Upper lobe of left lung (tissue), 6 donors: ENCODE data around the gene CTU2. TPM values are rescaled to one million over a fixed set of nuclear protein-coding genes. Genes with fewer than 3 reads are reported as not detected.

Experiments used
- ATAC-seq, 2 donors: fragments of 200-7000 bp; cut with Tn5 transposase; one replicate each; pipeline ENCODE4 v1.9.1; 2022; ENCODE audit warnings: mild to moderate bottlenecking in 2 of 2, moderate library complexity in 2 of 2; ENCODE audit not compliant: low FRiP score in 2 of 2
- DNase-seq, 2 donors: peaks; one replicate each; pipeline ENCODE4 v3.0.0-alpha.2; 2019 to 2020
- H3K27ac ChIP-seq, 4 donors: fragments of 200-600 bp; sonication (generic); one replicate each; pipeline ENCODE4 v1.5.1; 2016 to 2019
- H3K27me3 ChIP-seq, 4 donors: fragments of 200-600 bp; sonication (generic); one replicate each; pipeline ENCODE4 v1.5.1; 2017 to 2019
- H3K36me3 ChIP-seq, 4 donors: fragments of 200-600 bp; sonication (generic); one replicate each; pipeline ENCODE4 v1.5.1; 2016 to 2019
- H3K4me1 ChIP-seq, 4 donors: fragments of 200-600 bp; sonication (generic); one replicate each; pipeline ENCODE4 v1.5.1; 2018 to 2019
- H3K4me3 ChIP-seq, 4 donors: fragments of 200-600 bp; sonication (generic); one replicate each; pipeline ENCODE4 v1.5.1; 2017 to 2019; ENCODE audit warnings: mild to moderate bottlenecking in 2 of 4, moderate library complexity in 1 of 4
- H3K9me3 ChIP-seq, 4 donors: fragments of 200-600 bp; sonication (generic); one replicate each; pipeline ENCODE4 v1.5.1; 2018 to 2019
- EP300 ChIP-seq, 4 donors: sonication (generic); formaldehyde crosslinking; IDR thresholded peaks; one replicate each; pipeline ENCODE4 v1.5.1; 2017; ENCODE audit warnings: antibody characterized with exemption in 4 of 4, control low read depth in 2 of 4
- POLR2A ChIP-seq, 4 donors: fragments of 450-650 bp; IDR thresholded peaks; one replicate each; pipeline ENCODE4 v1.5.1; 2016 to 2017; ENCODE audit warnings: antibody characterized with exemption in 4 of 4, mild to moderate bottlenecking in 2 of 4
- POLR2AphosphoS5 ChIP-seq, 2 donors: sonication (generic); formaldehyde crosslinking; IDR thresholded peaks; one replicate each; pipeline ENCODE4 v1.5.1; 2017; ENCODE audit warnings: antibody characterized with exemption in 2 of 2
- WGBS, 2 donors: methylation state at CpG; one replicate each; pipeline ENCODE4 v1.1.5; 2017 to 2018; 5-methylcytosine and 5-hydroxymethylcytosine counted together
- total RNA-seq, 6 donors: library from RNA; depleted of rRNA in 4 of 6; stranded (reverse); fragments of >200 nt in 4 of 6; gene quantifications; one replicate each; pipeline versions ENCODE4 v1.1.0 to v1.2.1, GENCODE V29; 2016 to 2021
- TF ChIP-seq, protein P1 (sequence below), 6 experiments: fragments of 450-650 bp in 4 of 6; fragments of 200-600 bp in 2 of 6; sonication (generic) in 2 of 6; IDR thresholded peaks; one replicate each; pipeline ENCODE4 v1.5.1; 2016 to 2019; ENCODE audit warnings: antibody characterized with exemption in 6 of 6
- donor health status: DM: no; HTN: no; CAD: no; lungs with moderate emphysema.
- donor health status: DM: no; HTN: yes; CAD: no; lungs with severe emphysema.

CTU2 gene
- total RNA-seq, 6 donors from 2014 or later, result 9.4 to 31.4 (median 20.6) TPM

DNA sequence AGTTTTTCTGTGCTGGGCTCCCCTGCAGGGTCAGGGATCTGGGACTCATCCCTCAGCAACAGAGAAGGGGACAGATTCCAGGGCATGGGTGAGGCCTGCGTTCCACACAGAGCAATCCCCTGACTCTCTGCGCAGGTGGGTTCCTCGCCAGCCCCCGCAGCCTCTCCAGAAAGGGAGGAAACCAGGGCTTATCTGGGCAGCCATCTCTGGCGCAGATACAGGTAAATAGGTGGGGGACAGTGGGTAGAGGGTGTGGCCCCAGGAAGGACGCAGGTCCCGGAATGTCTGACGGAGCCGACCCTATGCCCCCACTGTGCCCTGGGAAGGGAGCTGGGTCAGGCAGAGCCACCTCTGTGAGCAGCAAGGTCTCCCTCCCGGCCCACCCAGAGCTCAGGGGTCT lies 55.5 kb downstream of the CTU2 start:
- ATAC-seq (no peak), DNase-seq (no peak)
- peaks cover 0 to 23% (median 0%) of the 10 kb centered on the region in 4 donors for H3K36me3 ChIP-seq
- no peaks in the 10 kb centered on the region for H3K9me3 ChIP-seq
- WGBS, 2 donors, result 64 to 100% methylated on average over 1 to 9 of the region's 10 CpGs
- H3K4me3 ChIP-seq, result no peak overlapping the region
- peaks cover 72 to 91% (median 78%) of the 10 kb centered on the region in 4 donors for H3K4me1 ChIP-seq
- TF ChIP-seq, protein P1, sequence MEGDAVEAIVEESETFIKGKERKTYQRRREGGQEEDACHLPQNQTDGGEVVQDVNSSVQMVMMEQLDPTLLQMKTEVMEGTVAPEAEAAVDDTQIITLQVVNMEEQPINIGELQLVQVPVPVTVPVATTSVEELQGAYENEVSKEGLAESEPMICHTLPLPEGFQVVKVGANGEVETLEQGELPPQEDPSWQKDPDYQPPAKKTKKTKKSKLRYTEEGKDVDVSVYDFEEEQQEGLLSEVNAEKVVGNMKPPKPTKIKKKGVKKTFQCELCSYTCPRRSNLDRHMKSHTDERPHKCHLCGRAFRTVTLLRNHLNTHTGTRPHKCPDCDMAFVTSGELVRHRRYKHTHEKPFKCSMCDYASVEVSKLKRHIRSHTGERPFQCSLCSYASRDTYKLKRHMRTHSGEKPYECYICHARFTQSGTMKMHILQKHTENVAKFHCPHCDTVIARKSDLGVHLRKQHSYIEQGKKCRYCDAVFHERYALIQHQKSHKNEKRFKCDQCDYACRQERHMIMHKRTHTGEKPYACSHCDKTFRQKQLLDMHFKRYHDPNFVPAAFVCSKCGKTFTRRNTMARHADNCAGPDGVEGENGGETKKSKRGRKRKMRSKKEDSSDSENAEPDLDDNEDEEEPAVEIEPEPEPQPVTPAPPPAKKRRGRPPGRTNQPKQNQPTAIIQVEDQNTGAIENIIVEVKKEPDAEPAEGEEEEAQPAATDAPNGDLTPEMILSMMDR (IDR thresholded peaks at IDR 0.05), result no peak
- no peak for TF ChIP-seq POLR2AphosphoS5 (IDR thresholded peaks at IDR 0.05)
- TF ChIP-seq POLR2A (IDR thresholded peaks at IDR 0.05), result no peak
- no peak for TF ChIP-seq EP300 (IDR thresholded peaks at IDR 0.05)
- H3K27me3 ChIP-seq, result no peaks in the 10 kb centered on the region
- H3K27ac ChIP-seq, result peak overlapping the region; percentile 57 to 79 (median 64)

DNA sequence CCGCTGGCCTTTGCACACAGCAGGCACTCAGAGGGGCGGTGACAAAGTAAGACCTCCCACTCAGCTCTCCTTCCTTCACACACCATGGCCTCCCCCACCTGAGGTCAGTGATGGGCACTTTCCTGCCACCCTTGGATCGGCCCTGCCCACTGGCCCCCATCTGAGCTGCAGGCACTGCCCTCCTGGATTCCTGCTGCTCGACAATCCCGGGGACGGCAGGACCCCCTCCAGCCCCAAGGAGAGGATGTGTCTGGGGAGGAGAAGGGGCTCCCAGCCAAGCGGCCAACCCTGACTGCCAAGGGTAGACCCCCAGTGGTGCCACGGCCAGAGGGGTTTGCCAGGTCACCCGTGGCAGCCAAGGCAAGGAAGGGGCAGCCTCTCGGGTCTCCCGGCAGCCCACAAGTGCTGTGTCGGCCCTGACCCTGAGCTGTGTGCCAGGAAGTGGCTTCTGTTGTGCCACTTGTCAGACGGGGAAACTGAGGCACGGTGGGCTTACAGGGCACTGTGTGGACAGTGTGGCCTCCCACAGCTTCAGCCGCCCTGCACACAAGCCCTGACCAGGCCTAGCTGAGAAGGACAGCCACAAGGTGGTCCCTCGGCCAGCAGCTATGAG lies 56.1 kb downstream of the CTU2 start:
- Histone ChIP-seq H3K27ac (peak overlapping the region; percentile 57 to 79 (median 64)), H3K36me3 (peaks cover 0 to 23% (median 0%) of the 10 kb centered on the region in 4 donors), H3K9me3 (no peaks in the 10 kb centered on the region), H3K4me1 (peaks cover 77 to 96% (median 84%) of the 10 kb centered on the region in 4 donors), H3K27me3 (no peaks in the 10 kb centered on the region), H3K4me3 (no peak overlapping the region)
- peak in 1 of 2 donors; percentile 55 for DNase-seq
- WGBS, 2 donors, result 67 to 70% methylated on average over 11 to 13 of the region's 16 CpGs
- TF ChIP-seq EP300 (IDR thresholded peaks at IDR 0.05), result no peak
- no peak for TF ChIP-seq POLR2AphosphoS5 (IDR thresholded peaks at IDR 0.05)
- TF ChIP-seq, protein P1 (IDR thresholded peaks at IDR 0.05), result no peak
- no peak for TF ChIP-seq POLR2A (IDR thresholded peaks at IDR 0.05)
- ATAC-seq, result no peak

DNA sequence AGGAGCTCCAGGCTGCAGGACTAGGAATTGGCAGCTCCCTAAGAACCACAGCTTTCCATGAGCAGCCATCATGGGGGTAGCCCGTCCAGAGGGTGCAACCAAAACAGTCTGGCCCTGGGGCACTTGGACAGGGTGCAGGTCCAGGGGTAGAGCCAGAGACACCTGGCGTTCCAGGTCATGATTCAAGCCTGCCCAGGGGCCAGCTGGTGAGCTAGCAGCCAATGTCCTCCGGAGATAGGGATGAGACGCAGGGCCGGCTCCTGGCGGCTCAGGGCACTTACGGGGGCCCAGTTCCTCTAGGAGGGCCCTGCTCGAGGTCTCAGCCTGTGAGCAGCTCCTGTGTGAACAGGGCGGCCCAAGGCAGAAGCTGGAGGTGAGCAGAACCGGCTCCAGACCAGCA lies 56.6 kb downstream of the CTU2 start:
- Histone ChIP-seq H3K4me1 (peaks cover 82 to 97% (median 89%) of the 10 kb centered on the region in 4 donors), H3K9me3 (no peaks in the 10 kb centered on the region), H3K27ac (peak overlapping the region; percentile 19 to 79 (median 64)), H3K4me3 (no peak overlapping the region), H3K36me3 (peaks cover 0 to 23% (median 0%) of the 10 kb centered on the region in 4 donors), H3K27me3 (no peaks in the 10 kb centered on the region)
- no peak for ATAC-seq
- no peak for TF ChIP-seq POLR2AphosphoS5 (IDR thresholded peaks at IDR 0.05)
- no peak for TF ChIP-seq POLR2A (IDR thresholded peaks at IDR 0.05)
- no peak for TF ChIP-seq EP300 (IDR thresholded peaks at IDR 0.05)
- TF ChIP-seq, protein P1 (IDR thresholded peaks at IDR 0.05), result no peak
- WGBS, 2 donors, result 73% methylated on average over 10 of the region's 10 CpGs; no CpG with 5 or more reads in 1 of the 2 donors
- DNase-seq, result peak in 1 of 2 donors; percentile 56

DNA sequence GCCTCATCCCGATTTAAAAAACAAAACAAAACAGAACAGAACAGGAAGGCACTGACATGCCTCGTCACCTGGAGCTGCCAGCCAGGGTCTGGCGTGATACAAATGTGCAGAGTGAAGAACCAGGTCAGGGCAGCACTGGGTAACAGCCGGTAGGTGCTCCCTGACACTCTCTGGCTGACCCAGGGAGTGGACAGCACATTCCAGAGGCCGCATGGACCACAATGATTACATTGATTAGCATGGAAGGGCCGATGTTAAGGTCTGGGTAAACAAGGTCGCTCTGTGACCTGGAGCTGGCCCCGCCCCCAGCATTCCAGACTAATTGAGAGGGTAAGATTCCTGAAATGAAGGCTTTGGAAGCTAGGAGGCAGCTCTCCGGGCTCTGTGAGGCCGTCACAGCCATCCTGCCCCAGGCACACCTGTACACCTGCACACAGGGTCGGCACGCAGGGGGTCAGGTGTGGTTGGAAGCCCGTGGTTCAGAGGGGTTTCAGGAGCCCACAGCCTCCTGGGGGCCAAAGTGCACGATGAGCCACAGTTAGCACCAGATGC lies 57.3 kb downstream of the CTU2 start:
- DNase-seq, result peak; percentile 47 to 52

More for the DNA sequence above, 57.3 kb downstream of the CTU2 start:
- H3K27ac ChIP-seq, result peak overlapping the region; percentile 19 to 79 (median 64)
- ATAC-seq, result no peak
- H3K9me3 ChIP-seq, result no peaks in the 10 kb centered on the region
- TF ChIP-seq, protein P1 (IDR thresholded peaks at IDR 0.05), result peak in 2 of 6 experiments; percentile 11 to 32
- TF ChIP-seq EP300 (IDR thresholded peaks at IDR 0.05), result no peak
- 51 to 72% methylated on average over 7 to 14 of the region's 14 CpGs for WGBS, 2 donors
- no peak overlapping the region for H3K4me3 ChIP-seq
- H3K4me1 ChIP-seq, result peaks cover 84 to 97% (median 91%) of the 10 kb centered on the region in 4 donors
- no peaks in the 10 kb centered on the region for H3K27me3 ChIP-seq
- H3K36me3 ChIP-seq, result peaks cover 0 to 23% (median 0%) of the 10 kb centered on the region in 4 donors
